ENCODE results near the gene GASK1A.

Gene GASK1A

GRCh38 chr3:42983927-42984326 lies 4.8 kb downstream of the GASK1A start:
- DNase-seq: no peak

- no peak for DNase-seq
Observed at GRCh38 chr3:42984701-42985100, 5.6 kb downstream of the GASK1A start.

GRCh38 chr3:42988097-42988496 lies 9.0 kb downstream of the GASK1A start:
- DNase-seq: no peak

GRCh38 chr3:42988566-42988965 lies 9.5 kb downstream of the GASK1A start:
- no peak for DNase-seq

- no peak for DNase-seq
Observed at GRCh38 chr3:42991341-42992315, 12.5 kb downstream of the GASK1A start.

- DNase-seq: no peak
Observed at GRCh38 chr3:42994595-42994994, 15.5 kb downstream of the GASK1A start.

- DNase-seq: no peak
Observed at GRCh38 chr3:42996021-42996420, 16.9 kb downstream of the GASK1A start.

GRCh38 chr3:42996633-42997075 lies 17.5 kb downstream of the GASK1A start:
- no peak for DNase-seq

- no peak for DNase-seq
Observed at GRCh38 chr3:42999212-42999611, 20.1 kb downstream of the GASK1A start.

GRCh38 chr3:42999632-43000031 lies 20.5 kb downstream of the GASK1A start:
- no peak for DNase-seq

GRCh38 chr3:43000387-43000786 lies 21.3 kb downstream of the GASK1A start:
- no peak for DNase-seq

- DNase-seq: no peak
Observed at GRCh38 chr3:43001094-43001553, 22.0 kb downstream of the GASK1A start.

GRCh38 chr3:43001556-43002121 lies 22.5 kb downstream of the GASK1A start:
- no peak for DNase-seq

- DNase-seq: no peak
Observed at GRCh38 chr3:43004282-43004681, 25.2 kb downstream of the GASK1A start.

GRCh38 chr3:43005253-43005652 lies 26.1 kb downstream of the GASK1A start:
- DNase-seq: no peak

- DNase-seq: no peak
Observed at GRCh38 chr3:43005981-43006380, 26.9 kb downstream of the GASK1A start.

GRCh38 chr3:43006825-43007224 lies 27.7 kb downstream of the GASK1A start:
- DNase-seq: no peak

- no peak for DNase-seq
Observed at GRCh38 chr3:43009547-43009946, 30.4 kb downstream of the GASK1A start.

GRCh38 chr3:43010638-43011037 lies 31.5 kb downstream of the GASK1A start:
- no peak for DNase-seq

- DNase-seq: no peak
Observed at GRCh38 chr3:43011638-43012037, 32.5 kb downstream of the GASK1A start.

GRCh38 chr3:43012174-43012573 lies 33.1 kb downstream of the GASK1A start:
- DNase-seq: no peak

- DNase-seq: no peak
Observed at GRCh38 chr3:43013256-43013655, 34.1 kb downstream of the GASK1A start.

GRCh38 chr3:43013743-43014155 lies 34.6 kb downstream of the GASK1A start:
- DNase-seq: no peak

GRCh38 chr3:43014241-43014640 lies 35.1 kb downstream of the GASK1A start:
- DNase-seq: no peak
